IPS-NIHi7 (cell line): Measurements from ENCODE around the gene RTP3.
"Not testable (repeated sequence)": the region's sequence is repeated elsewhere in the genome, so short reads cannot be mapped to it uniquely, and the experiment has no call there.

Experiments used
- DNase-seq: peaks from one replicate; pipeline ENCODE4 v3.0.0; 2012; ENCODE audit warnings: mixed read lengths; ENCODE audit errors: extremely low spot score

Gene RTP3

GRCh38 chr3:46519952-46520351 is 22.2 kb downstream of the RTP3 start:
- DNase-seq = no peak

- no peak for DNase-seq
Measured at GRCh38 chr3:46520531-46520930, 22.8 kb downstream of the RTP3 start.

- no peak for DNase-seq
Measured at GRCh38 chr3:46521096-46521495, 23.3 kb downstream of the RTP3 start.

- not testable (repeated sequence) for DNase-seq
Measured at GRCh38 chr3:46522201-46522600, 24.4 kb downstream of the RTP3 start.

- no peak for DNase-seq
Measured at GRCh38 chr3:46523556-46523955, 25.8 kb downstream of the RTP3 start.

GRCh38 chr3:46524008-46524407 is 26.2 kb downstream of the RTP3 start:
- DNase-seq = peak; percentile 40

GRCh38 chr3:46524832-46525231 is 27.1 kb downstream of the RTP3 start:
- no peak for DNase-seq

GRCh38 chr3:46527239-46527638 is 29.5 kb downstream of the RTP3 start:
- DNase-seq = no peak

- no peak for DNase-seq
Measured at GRCh38 chr3:46533091-46533490, 35.3 kb downstream of the RTP3 start.

- no peak for DNase-seq
Measured at GRCh38 chr3:46535746-46536145, 38.0 kb downstream of the RTP3 start.

- no peak for DNase-seq
Measured at GRCh38 chr3:46536758-46537157, 39.0 kb downstream of the RTP3 start.

GRCh38 chr3:46537316-46537715 is 39.5 kb downstream of the RTP3 start:
- no peak for DNase-seq

GRCh38 chr3:46537779-46538178 is 40.0 kb downstream of the RTP3 start:
- DNase-seq = no peak

GRCh38 chr3:46538425-46538802 is 40.6 kb downstream of the RTP3 start:
- not testable (repeated sequence) for DNase-seq

GRCh38 chr3:46538803-46539442 is 41.1 kb downstream of the RTP3 start:
- no peak for DNase-seq

GRCh38 chr3:46539443-46540005 is 41.7 kb downstream of the RTP3 start:
- DNase-seq = no peak

- no peak for DNase-seq
Measured at GRCh38 chr3:46540550-46540949, 42.8 kb downstream of the RTP3 start.

GRCh38 chr3:46541835-46542234 is 44.1 kb downstream of the RTP3 start:
- no peak for DNase-seq

GRCh38 chr3:46542344-46542743 is 44.6 kb downstream of the RTP3 start:
- no peak for DNase-seq

GRCh38 chr3:46542801-46543201 is 45.0 kb downstream of the RTP3 start:
- no peak for DNase-seq

GRCh38 chr3:46544771-46545503 is 47.2 kb downstream of the RTP3 start:
- peak; percentile 44 for DNase-seq

- DNase-seq = no peak
Measured at GRCh38 chr3:46545818-46546630, 48.2 kb downstream of the RTP3 start.
